GM13976 (cell line): Measurements from ENCODE around the gene DIS3L2.

Experiments used
- DNase-seq: peaks from one replicate; pipeline ENCODE4 v3.0.0; 2012; ENCODE audit warnings: low spot score
- in situ Hi-C: fragments of 300-500 bp; cut with MboI; formaldehyde crosslinking; loops from one replicate; pipeline ENCODE4 v1.12.0; 2022; ENCODE audit warnings: low sequenced_read_pairs, mixed read lengths, inconsistent platforms; ENCODE audit not compliant: unreplicated experiment
- TF ChIP-seq, protein P1 (sequence below): IDR thresholded peaks from 2 replicates; pipeline ENCODE4 v1.5.1; 2012; ENCODE audit warnings: borderline replicate concordance, mild to moderate bottlenecking; ENCODE audit not compliant: insufficient read depth; ENCODE audit errors: extremely low read depth, missing control alignments, control extremely low read depth

The DIS3L2 gene, protein sequence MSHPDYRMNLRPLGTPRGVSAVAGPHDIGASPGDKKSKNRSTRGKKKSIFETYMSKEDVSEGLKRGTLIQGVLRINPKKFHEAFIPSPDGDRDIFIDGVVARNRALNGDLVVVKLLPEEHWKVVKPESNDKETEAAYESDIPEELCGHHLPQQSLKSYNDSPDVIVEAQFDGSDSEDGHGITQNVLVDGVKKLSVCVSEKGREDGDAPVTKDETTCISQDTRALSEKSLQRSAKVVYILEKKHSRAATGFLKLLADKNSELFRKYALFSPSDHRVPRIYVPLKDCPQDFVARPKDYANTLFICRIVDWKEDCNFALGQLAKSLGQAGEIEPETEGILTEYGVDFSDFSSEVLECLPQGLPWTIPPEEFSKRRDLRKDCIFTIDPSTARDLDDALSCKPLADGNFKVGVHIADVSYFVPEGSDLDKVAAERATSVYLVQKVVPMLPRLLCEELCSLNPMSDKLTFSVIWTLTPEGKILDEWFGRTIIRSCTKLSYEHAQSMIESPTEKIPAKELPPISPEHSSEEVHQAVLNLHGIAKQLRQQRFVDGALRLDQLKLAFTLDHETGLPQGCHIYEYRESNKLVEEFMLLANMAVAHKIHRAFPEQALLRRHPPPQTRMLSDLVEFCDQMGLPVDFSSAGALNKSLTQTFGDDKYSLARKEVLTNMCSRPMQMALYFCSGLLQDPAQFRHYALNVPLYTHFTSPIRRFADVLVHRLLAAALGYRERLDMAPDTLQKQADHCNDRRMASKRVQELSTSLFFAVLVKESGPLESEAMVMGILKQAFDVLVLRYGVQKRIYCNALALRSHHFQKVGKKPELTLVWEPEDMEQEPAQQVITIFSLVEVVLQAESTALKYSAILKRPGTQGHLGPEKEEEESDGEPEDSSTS

DNA sequence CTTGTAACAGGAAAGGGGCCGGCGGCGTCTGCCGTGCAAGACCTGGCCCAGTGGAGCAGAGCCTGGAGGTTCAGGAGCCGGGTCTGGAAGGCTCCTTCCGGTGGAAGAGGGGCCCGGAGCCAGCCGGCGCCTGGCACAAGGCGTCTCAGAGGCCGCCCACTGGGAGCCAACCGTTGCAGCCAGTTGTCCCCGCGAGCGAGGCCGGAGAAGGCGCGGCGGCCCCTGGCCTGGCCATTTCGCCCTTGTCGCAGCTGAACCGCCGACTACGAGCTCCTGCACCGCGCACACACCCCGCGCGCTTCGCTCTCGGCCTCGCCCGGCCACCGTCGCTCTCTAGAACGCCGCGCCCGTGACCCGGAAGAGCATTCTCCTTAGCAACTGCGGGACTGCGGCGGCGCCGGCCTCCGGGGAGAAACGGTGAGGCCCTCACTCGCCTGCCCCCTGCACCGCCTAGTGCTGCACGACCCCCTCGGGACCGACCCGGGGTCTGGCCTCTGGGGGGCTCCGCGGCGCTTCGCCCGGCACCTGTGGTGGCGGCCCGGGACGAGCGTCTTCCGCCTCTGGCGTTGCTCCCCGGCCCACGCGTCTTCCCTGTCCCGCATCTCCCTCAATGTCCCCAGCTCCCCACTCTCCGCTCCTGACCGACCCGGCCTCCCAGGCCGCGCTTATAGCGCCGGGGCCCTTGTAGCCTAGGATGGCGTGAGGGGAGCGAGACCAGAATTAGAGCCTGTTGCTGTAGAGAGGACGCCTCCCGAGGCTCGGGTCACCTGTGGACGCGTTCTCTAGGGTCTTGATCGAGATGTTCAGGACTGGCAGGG lies at the start of gene DIS3L2:
Gene DIS3L2 (plus strand): TSS at position 365 of the 818 bp plus-strand sequence. CDS start 53,215 bp downstream, outside the sequence.
- TF ChIP-seq, protein P1, sequence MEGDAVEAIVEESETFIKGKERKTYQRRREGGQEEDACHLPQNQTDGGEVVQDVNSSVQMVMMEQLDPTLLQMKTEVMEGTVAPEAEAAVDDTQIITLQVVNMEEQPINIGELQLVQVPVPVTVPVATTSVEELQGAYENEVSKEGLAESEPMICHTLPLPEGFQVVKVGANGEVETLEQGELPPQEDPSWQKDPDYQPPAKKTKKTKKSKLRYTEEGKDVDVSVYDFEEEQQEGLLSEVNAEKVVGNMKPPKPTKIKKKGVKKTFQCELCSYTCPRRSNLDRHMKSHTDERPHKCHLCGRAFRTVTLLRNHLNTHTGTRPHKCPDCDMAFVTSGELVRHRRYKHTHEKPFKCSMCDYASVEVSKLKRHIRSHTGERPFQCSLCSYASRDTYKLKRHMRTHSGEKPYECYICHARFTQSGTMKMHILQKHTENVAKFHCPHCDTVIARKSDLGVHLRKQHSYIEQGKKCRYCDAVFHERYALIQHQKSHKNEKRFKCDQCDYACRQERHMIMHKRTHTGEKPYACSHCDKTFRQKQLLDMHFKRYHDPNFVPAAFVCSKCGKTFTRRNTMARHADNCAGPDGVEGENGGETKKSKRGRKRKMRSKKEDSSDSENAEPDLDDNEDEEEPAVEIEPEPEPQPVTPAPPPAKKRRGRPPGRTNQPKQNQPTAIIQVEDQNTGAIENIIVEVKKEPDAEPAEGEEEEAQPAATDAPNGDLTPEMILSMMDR, result no peak
- peak; percentile 94 for DNase-seq
- in situ Hi-C loops, result no loop called here

DNA sequence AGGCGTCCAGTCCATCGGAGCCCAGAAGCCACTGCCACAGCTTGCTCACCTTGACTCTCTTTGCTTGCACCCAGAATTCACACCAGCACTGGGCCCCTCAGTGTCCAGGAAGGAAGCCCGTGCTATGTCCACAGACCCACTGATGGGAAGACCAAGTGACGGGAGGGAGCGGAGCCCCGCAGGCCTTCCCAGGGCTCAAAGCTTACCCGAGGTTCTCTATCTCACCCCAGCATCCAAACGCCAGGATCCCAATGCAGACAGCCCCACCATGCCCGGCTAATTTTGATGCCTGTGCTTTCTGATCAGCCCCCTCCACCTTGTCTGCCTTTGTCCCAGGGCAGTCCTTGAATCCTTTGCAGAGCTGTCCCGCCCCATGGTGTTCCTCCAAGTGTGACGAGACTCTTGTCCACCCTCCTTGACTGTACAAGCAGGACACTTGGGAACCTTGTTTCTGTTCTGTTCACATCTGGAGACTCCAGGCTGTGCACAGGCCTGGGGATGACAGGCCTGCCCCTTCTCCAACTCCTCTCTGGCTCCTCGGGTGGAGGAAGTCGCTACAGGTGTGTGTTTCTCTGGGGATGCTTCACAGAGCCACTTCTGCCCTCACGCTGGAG lies 47.3 kb upstream of the DIS3L2 start:
- in situ Hi-C loops, result no loop called here
- TF ChIP-seq, protein P1, result no peak
- no peak for DNase-seq

DNA sequence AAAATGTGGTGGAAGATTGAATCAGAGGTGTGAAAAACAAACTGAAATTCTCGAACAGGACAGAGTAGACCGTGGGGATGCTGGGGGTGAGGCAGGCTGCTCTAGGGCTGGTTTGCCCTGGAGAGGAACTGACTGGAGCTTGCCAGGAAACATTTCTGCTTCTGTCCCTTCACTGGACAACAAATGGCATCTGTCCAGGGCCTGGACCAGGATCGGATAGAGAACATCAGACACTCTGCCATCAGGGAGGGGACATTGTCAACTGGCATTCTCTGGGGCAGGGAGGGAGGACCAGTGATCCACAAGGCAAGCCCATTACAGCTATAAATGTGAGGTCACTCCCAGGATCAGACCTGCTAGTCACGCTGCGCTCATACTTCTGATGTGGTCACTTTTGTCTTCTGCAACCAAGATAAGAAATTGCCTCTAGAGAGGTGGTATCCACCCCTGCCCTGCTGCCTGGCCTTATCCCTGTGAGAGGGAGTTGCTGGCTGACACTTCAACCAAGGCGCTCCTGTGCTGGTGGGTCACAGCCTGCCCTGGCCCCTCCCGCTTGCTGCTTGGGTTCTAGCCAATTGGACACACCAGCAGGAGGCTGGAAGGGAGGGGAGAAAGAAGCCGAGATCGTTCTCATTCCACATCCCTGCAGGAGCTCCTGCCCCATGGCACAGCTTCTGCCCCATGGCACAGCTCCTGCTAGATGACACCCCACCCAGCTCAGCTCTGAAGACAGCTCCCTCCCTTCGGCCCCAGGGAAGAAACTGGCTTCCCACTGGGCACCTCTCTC lies 44.0 kb upstream of the DIS3L2 start:
- TF ChIP-seq, protein P1, result no peak
- in situ Hi-C loops, result no loop called here
- no peak for DNase-seq

DNA sequence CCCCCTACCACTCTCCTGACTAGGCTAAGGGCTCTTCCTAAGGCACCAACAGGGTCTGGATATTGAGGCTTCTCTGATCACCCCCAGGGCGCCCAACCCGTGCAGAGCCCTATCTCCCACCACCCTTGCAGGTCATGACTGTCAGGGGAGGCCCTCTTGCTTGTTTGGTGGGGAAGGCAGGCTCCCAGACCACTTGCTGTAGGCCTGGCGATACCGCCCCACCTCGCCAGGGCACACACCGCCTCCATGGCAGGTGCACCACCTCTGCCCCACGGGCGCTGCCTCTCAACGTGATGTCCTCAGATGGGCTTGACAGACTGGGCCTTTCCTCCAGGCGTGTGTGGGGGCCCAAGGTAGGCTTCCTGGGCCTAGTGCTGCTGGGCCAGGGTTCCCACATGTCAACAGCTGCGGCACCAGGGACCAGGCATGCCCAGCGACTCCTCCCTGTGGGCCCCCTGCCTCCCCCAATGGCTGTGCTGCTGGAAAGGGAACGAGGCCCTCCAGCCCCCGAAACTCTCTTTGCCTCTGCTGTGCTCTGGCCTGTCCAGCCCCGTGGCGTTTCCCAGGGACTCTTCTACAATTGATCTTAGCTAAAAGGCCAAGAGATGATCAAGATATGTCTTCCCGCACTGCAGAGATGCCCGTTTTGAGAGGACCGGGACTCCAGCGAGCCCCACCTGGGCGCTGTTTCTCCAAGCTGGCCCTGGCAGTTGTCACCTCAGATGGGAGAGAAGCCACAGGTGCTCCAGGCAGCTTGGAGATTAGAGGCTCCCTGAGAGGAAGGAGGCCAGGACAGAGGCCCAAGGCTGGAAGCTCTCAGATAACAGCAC lies 42.8 kb upstream of the DIS3L2 start:
- TF ChIP-seq, protein P1, result no peak
- in situ Hi-C loops, result no loop called here
- no peak for DNase-seq

DNA sequence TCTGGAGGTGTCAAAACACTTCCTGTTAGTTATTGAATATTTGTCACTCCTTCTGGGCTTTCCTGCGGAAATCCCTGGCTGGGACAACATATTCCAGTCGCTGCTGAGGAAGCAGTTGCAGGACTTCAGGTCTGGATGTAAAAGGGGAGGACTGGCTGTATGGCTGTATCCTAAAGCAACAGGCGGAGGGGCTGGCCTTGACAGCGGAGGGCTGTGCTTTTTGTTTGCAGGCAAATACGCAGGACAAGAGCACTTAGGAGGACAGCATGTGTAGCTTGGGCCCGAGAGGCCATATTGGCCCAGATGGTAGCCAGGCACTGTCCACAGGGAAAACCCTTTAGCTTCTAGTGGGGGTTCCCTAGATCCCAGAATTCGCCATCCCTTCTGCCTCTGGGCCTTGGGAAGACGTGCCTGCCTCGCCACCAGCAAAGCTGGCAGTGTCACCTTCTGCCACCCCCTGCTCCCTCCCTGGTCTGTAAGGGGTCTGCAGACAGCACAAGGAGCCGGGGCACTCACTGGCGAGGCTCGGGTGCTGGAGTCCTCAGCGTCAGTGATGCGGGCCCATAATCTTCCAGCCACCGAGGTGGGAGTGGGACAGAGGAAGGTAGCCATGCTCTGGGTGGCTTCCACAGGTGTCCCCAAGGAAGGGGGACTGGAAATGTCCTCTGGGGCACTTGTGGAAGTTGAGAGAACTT lies 42.0 kb upstream of the DIS3L2 start:
- no peak for DNase-seq
- in situ Hi-C loops, result loop anchor here (10.0 kb wide), 1 partner anchor 395 kb away; no protein-coding TSS in a partner anchor
- TF ChIP-seq, protein P1, result no peak
